Stimulated activated CD8-positive, alpha-beta memory T cell treated with anti-CD3 and anti-CD28 coated beads, Interleukin-4, amount 100 ng/mL, for 1 hour (primary cell): ENCODE measurements around the gene RHOV.

Source experiments
- DNase-seq, 2 donors: peaks; one replicate each; pipeline ENCODE4 v3.0.0-alpha.2; 2020; ENCODE audit warnings: low read depth in 2 of 2, low spot score in 1 of 2

The RHOV gene

GRCh38 chr15:40846841-40847222 lies 27.2 kb downstream of the RHOV start:
- no peak for DNase-seq

GRCh38 chr15:40845511-40846284 lies 28.3 kb downstream of the RHOV start:
- DNase-seq, result no peak

GRCh38 chr15:40845036-40845435 lies 29.0 kb downstream of the RHOV start:
- no peak for DNase-seq

- no peak for DNase-seq
These were observed 29.4 kb downstream of the RHOV start for GRCh38 chr15:40844696-40845030.

GRCh38 chr15:40843885-40844695 lies 29.9 kb downstream of the RHOV start, which contains the start of gene SPINT1:
Gene SPINT1 (plus strand): TSS chr15:40844048. CDS start chr15:40844555, 507 bp downstream.
- DNase-seq, result peak in 1 of 2 donors; percentile 29

- DNase-seq, result no peak
These were observed 30.7 kb downstream of the RHOV start for GRCh38 chr15:40843261-40843884.

GRCh38 chr15:40841741-40842140 lies 32.3 kb downstream of the RHOV start:
- DNase-seq, result no peak

- no peak for DNase-seq
These were observed 35.3 kb downstream of the RHOV start for GRCh38 chr15:40838756-40839155.

GRCh38 chr15:40836020-40836419 lies 38.0 kb downstream of the RHOV start:
- DNase-seq, result no peak

- DNase-seq, result no peak
These were observed 41.1 kb downstream of the RHOV start for GRCh38 chr15:40832903-40833302.

- DNase-seq, result no peak
These were observed 42.2 kb downstream of the RHOV start for GRCh38 chr15:40831861-40832260.

- no peak for DNase-seq
These were observed 43.1 kb downstream of the RHOV start for GRCh38 chr15:40830884-40831283.

GRCh38 chr15:40829115-40829514 lies 44.9 kb downstream of the RHOV start:
- no peak for DNase-seq

GRCh38 chr15:40828447-40829036 lies 45.5 kb downstream of the RHOV start, which contains the start of gene PPP1R14D:
Gene PPP1R14D (minus strand): TSS chr15:40828708. CDS start chr15:40828641, 67 bp downstream.
- DNase-seq, result no peak

- DNase-seq, result no peak
These were observed 47.5 kb downstream of the RHOV start for GRCh38 chr15:40826423-40827075.

GRCh38 chr15:40825661-40826422 lies 48.2 kb downstream of the RHOV start:
- no peak for DNase-seq

GRCh38 chr15:40823572-40824343 lies 50.3 kb downstream of the RHOV start:
- no peak for DNase-seq
